Measurements from ENCODE around the gene UNC45B.
"Not testable (repeated sequence)": the region's sequence is repeated elsewhere in the genome, so short reads cannot be mapped to it uniquely, and the experiment has no call there.

Gene UNC45B

GRCh38 chr17:35222452-35222851 lies 74.8 kb downstream of the UNC45B start:
- no peak for DNase-seq (ENCODE audit: low read depth)

- no peak for DNase-seq (ENCODE audit: low read depth)
Measured at GRCh38 chr17:35224436-35224835, 76.8 kb downstream of the UNC45B start.

GRCh38 chr17:35227546-35227945 lies 79.9 kb downstream of the UNC45B start:
- DNase-seq (ENCODE audit: low read depth): no peak

GRCh38 chr17:35229638-35230037 lies 82.0 kb downstream of the UNC45B start:
- DNase-seq (ENCODE audit: low read depth): no peak

- DNase-seq (ENCODE audit: low read depth): not testable (repeated sequence)
Measured at GRCh38 chr17:35234315-35234714, 86.7 kb downstream of the UNC45B start.

- DNase-seq (ENCODE audit: low read depth): no peak
Measured at GRCh38 chr17:35235289-35235688, 87.7 kb downstream of the UNC45B start.

- no peak for DNase-seq (ENCODE audit: low read depth)
Measured at GRCh38 chr17:35235917-35236316, 88.3 kb downstream of the UNC45B start.

GRCh38 chr17:35236821-35237220 lies 89.2 kb downstream of the UNC45B start:
- DNase-seq (ENCODE audit: low read depth): no peak

- DNase-seq (ENCODE audit: low read depth): no peak
Measured at GRCh38 chr17:35238821-35239220, 91.2 kb downstream of the UNC45B start.

Measured in activated T-helper 9 cell treated with anti-CD3 and anti-CD28 coated beads, Interleukin-2, amount 50 U/mL, for 16 hours (primary cell).